IPS DF 19.7 (cell line): ENCODE measurements around the gene ANKRD2.
"Not testable (repeated sequence)": the region's sequence is repeated elsewhere in the genome, so short reads cannot be mapped to it uniquely, and the experiment has no call there.

Experiments
- DNase-seq: peaks from one replicate; pipeline ENCODE4 v3.0.0-alpha.2; 2013; ENCODE audit warnings: low read depth, low spot score

Gene ANKRD2

GRCh38 chr10:97546456-97547270 lies 25.9 kb upstream of the ANKRD2 start:
- no peak for DNase-seq

- DNase-seq, result no peak
These were observed 25.3 kb upstream of the ANKRD2 start for GRCh38 chr10:97547271-97547600.

- no peak for DNase-seq
These were observed 24.6 kb upstream of the ANKRD2 start for GRCh38 chr10:97547962-97548361.

GRCh38 chr10:97548828-97549455 lies 23.6 kb upstream of the ANKRD2 start:
- DNase-seq, result no peak

GRCh38 chr10:97549587-97550322 lies 22.8 kb upstream of the ANKRD2 start:
- DNase-seq, result no peak

- no peak for DNase-seq
These were observed 22.0 kb upstream of the ANKRD2 start for GRCh38 chr10:97550336-97551149.

- DNase-seq, result no peak
These were observed 21.3 kb upstream of the ANKRD2 start for GRCh38 chr10:97551271-97551670.

- DNase-seq, result no peak
These were observed 19.0 kb upstream of the ANKRD2 start for GRCh38 chr10:97553575-97554031.

- not testable (repeated sequence) for DNase-seq
These were observed 18.2 kb upstream of the ANKRD2 start for GRCh38 chr10:97554336-97554735.

GRCh38 chr10:97555541-97555940 lies 17.0 kb upstream of the ANKRD2 start:
- not testable (repeated sequence) for DNase-seq

- DNase-seq, result not testable (repeated sequence)
These were observed 11.7 kb upstream of the ANKRD2 start for GRCh38 chr10:97560731-97561381.

GRCh38 chr10:97561386-97562077 lies 11.0 kb upstream of the ANKRD2 start:
- DNase-seq, result not testable (repeated sequence)

GRCh38 chr10:97562329-97562728 lies 10.2 kb upstream of the ANKRD2 start:
- not testable (repeated sequence) for DNase-seq

- no peak for DNase-seq
These were observed 9.2 kb upstream of the ANKRD2 start for GRCh38 chr10:97563337-97563736.

GRCh38 chr10:97564776-97565175 lies 7.8 kb upstream of the ANKRD2 start:
- no peak for DNase-seq

- no peak for DNase-seq
These were observed 6.1 kb upstream of the ANKRD2 start for GRCh38 chr10:97566336-97566996.

- no peak for DNase-seq
These were observed 4.7 kb upstream of the ANKRD2 start for GRCh38 chr10:97567891-97568290.

- DNase-seq, result no peak
These were observed 2.3 kb upstream of the ANKRD2 start for GRCh38 chr10:97570146-97570788.

- no peak for DNase-seq
These were observed 1.6 kb upstream of the ANKRD2 start for GRCh38 chr10:97570789-97571471.
